ENCODE results near the gene SLC7A1. TPM values are rescaled to one million over a fixed set of nuclear protein-coding genes. Genes with fewer than 3 reads are reported as not detected.

SLC7A1 gene
- total RNA-seq, 1 donor from 2014 or later, result 36.1 TPM

GRCh38 chr13:29530901-29531300, 64.6 kb downstream of the SLC7A1 start:
- no peak for DNase-seq

DNA sequence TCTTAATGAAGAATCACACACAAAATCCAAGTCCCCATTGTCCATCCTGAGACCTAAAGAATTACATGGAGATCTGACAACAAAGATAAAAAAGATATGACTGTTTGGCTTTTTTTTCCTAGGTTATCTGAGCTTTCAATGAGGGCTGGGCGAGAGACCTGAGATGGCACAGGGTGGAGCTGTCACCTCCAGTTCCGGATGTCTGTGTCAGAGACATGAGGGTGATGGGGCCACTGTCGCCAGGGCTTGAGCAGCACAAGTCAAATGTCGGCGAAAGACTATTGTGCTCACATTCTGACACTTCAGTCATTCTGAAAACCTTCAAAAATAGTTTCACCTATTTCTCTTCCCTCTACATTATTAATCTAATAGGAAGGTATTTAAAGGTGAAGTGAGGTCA, 65.7 kb downstream of the SLC7A1 start:
- DNase-seq, result no peak

DNA sequence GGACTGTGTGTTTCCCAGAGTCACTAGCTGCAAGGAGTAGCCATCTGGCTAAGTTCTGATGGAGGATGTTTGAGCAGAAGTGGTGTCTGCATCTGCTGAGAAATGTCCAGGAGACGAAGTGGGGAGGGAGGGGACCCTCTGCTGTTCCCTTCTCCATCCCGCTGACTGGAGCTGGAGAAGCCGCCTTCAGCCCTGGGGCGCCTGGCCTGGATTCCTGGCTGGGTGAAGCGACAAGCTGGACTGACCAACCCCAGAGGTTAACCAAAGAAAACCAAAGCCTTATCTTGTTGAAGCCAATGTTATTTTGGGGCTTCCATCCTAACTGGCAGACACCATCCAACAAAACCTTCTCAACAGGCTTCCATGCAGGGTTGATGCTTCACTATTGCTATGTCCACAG, 67.6 kb downstream of the SLC7A1 start:
- no peak for DNase-seq

- DNase-seq, result no peak
These were observed 68.0 kb downstream of the SLC7A1 start for GRCh38 chr13:29527511-29527910.

DNA sequence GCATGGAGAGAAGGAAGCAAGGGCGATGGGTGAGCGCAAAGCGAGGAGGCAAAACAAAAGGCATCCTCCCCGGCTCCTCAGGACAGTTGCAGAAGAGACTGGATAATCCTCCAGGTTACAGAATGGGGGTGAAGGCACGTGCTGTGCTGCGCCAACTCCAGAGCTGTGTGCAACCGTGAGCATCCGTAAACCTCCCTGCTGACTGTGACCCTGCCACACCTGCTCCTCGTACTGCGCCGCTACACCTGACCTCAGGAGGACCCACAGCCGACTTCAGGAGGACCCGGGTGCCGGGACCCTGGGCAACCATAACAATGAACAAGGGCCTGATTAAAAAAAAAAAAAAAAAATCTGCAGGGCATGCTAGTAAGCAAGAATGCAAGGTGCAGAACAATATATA, 68.7 kb downstream of the SLC7A1 start:
- no peak for DNase-seq

GRCh38 chr13:29525757-29526156, 69.7 kb downstream of the SLC7A1 start:
- no peak for DNase-seq

DNA sequence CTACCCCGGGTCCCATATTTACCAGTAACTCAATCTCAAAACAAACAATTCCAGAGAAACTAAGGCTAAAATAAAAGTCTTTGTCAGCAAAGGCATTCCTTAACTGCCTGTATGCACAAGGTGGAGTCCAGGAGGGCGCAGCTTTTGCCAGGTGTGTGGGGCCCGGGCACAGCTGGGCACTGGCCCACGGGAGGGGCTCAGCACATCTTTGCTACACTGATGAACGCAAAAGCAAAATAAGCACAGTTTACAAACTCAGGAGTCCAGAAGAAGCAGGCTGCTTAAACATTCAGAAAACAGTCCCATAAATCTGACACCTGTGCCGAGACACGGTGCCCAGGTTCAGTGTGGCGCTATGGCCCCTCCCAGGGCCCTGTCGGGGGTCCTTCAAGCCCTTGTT, 70.8 kb downstream of the SLC7A1 start:
- no peak for DNase-seq

DNA sequence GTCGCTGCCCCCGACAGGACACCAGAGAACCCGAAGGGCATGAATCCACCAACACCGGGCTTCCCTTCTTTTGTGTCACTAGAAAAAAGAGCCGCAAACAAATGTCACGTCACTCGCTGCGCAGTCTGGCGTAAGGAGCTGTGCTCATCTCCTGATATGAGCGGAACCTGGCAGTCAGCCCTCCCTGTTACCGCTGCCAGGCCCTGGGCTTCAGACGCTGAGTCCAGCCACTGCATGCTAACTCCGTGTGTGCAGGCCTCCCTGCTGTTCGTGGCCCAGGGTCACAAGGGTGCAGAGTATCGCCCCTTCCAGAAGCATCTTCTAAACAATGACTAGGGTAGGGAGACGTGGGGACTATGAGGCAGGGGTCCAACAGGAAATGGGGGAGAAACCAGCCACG, 71.3 kb downstream of the SLC7A1 start:
- no peak for DNase-seq

GRCh38 chr13:29523199-29523961, 72.1 kb downstream of the SLC7A1 start:
- no peak for DNase-seq

- DNase-seq, result no peak
These were observed 73.3 kb downstream of the SLC7A1 start for GRCh38 chr13:29522044-29522685.

GRCh38 chr13:29521336-29521735, 74.2 kb downstream of the SLC7A1 start:
- no peak for DNase-seq

DNA sequence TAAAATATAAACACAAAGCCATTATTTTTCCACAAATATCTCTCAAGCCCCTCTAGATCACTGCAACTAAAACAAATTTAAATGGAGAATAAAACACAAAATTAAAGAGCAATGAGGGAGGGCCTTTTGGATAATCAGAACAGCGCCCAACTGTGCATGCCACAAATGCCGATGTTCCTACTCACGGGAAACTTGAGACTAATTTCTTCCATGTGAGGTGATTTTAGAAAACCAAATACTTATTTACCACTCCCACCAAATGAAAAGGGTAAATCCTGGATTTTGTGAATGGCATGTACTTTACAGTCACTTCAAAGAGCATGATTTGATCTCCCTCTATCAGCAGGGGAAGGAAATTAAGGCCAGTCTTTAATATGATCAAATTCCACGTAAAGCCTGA, 74.8 kb downstream of the SLC7A1 start:
- no peak for DNase-seq

- no peak for DNase-seq
These were observed 75.6 kb downstream of the SLC7A1 start for GRCh38 chr13:29519921-29520320.

- DNase-seq, result no peak
These were observed 78.6 kb downstream of the SLC7A1 start for GRCh38 chr13:29516880-29517279.

GRCh38 chr13:29516012-29516411, 79.5 kb downstream of the SLC7A1 start:
- no peak for DNase-seq

GRCh38 chr13:29515372-29515771, 80.1 kb downstream of the SLC7A1 start:
- no peak for DNase-seq

DNA sequence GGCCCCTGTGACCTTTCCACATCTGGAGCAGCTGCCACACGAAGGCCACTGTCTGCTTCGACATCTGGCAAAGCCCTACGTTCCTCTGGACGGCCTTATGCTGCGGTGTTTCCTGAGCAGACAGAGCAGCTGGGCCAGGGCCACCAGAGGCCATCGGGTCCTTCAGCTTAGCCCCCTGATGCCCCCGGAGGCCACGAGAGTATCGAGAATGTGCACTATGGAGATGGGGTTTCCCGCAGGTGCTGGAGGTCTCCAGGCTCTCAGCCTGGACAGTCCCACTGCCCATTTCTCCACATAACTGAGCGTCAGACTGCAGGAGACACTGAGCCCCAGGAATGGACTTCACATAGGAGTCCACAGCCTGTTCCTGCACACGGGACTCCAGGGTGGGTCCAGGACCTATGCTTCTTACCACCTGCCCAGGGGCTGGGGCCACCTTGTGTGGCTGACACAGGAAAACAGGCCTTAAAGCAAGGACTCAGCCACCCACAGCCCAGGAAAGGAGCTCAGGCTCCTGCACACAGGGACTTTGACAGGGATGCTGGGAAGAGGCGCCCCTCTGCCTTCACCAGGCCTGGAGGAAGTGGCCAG, 80.7 kb downstream of the SLC7A1 start:
- no peak for DNase-seq

DNA sequence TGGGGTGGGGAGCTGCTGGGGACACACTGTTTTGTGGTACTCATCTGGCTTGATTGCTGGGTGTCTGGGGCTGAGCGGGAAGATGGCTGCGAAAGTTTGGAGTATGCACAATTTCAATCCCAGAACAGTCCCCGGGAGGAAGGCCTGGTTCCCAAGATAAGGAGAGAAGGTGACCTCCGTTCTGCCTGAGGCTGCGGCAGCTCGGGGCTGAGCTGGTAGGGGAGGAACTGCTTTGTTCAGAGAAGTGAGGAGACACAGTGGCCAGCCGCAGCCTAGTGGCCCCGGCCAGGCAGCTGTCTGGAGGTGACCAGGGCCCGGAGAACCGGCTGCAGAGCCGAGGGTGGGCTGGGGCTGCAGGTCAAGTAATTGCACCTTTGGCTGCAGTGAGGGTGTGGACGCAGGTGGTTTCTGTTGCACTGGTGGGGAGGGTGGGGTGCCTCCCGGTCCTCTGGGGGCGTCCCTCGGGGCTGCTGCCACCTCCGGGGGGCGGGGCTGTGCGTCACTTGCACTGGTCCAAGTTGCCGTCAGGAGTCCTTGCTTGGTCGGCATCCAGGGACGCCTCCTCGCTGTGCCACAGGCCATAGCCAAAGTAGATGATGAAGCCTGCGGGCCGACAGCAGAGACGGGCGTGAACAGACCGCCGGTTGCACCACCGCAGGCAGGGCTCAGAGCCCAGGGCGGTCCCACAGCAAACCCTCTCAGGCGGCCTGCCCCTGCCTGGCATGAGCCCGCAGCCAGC, 81.3 kb downstream of the SLC7A1 start:
- DNase-seq, result no peak

GRCh38 chr13:29513002-29513980, 82.2 kb downstream of the SLC7A1 start:
- DNase-seq, result no peak

GRCh38 chr13:29511980-29512379, 83.5 kb downstream of the SLC7A1 start:
- no peak for DNase-seq

- no peak for DNase-seq
These were observed 84.2 kb downstream of the SLC7A1 start for GRCh38 chr13:29511106-29511796.

Data from tongue (tissue), 2 donors.